ENCODE measurements around the gene AKIRIN2. TPM values are rescaled to one million over a fixed set of nuclear protein-coding genes. Genes with fewer than 3 reads are reported as not detected.

Gene AKIRIN2
- total and polyA plus RNA-seq, 2 donors (not counting 1 experiment from before 2014, with no cell fraction given): 82.2 to 108 TPM

- peaks cover 3% of the 10 kb centered on the region for H3K9me3 Mint-ChIP-seq (ENCODE audit: insufficient read depth)
- ChIA-PET POLR2A (no interaction called here), CTCF (interaction anchor here (1.4 kb wide), 1 partner anchor 20 kb away, joined by 3 read pairs; the partner anchor contains the start of gene AKIRIN2)
- Histone ChIP-seq H4K20me1 (ENCODE audit: control insufficient read depth, insufficient read depth, low read length, poor library complexity, severe bottlenecking) (peaks cover 52% of the 10 kb centered on the region), H3K9ac (ENCODE audit: low read length) (no peak overlapping the region), H3K79me2 (ENCODE audit: control insufficient read depth, insufficient read depth, low read length) (peaks cover 81% of the 10 kb centered on the region), H3K4me2 (replicated peaks; ENCODE audit: low read depth, low read length, poor library complexity, severe bottlenecking) (no peak overlapping the region), H3K36me3 (replicated peaks in 1 of 2; ENCODE audit: control extremely low read depth in 1 of 2, control insufficient read depth in 1 of 2, extremely low read depth in 1 of 2, insufficient read depth in 2 of 2, low read length in 1 of 2) (peaks cover 5 to 35% of the 10 kb centered on the region in 2 experiments), H2AFZ (ENCODE audit: insufficient read depth, low read depth, low read length, poor library complexity, severe bottlenecking) (no peak overlapping the region), H3K9me3 (ENCODE audit: control extremely low read depth in 1 of 3, control insufficient read depth in 2 of 3, insufficient read depth in 1 of 3, low read length in 2 of 3) (no peaks in the 10 kb centered on the region), H3K27ac (ENCODE audit: low read length in 2 of 2) (peak overlapping the region in 1 of 2 donors; percentile 74), H3K4me1 (ENCODE audit: control insufficient read depth in 2 of 2, insufficient read depth in 2 of 2, low read length in 2 of 2) (peaks cover 16 to 47% of the 10 kb centered on the region in 2 donors), H3K4me3 (ENCODE audit: control extremely low read depth in 1 of 5, extremely low read depth in 1 of 5, insufficient read depth in 1 of 5, low read depth in 2 of 5, low read length in 4 of 5) (no peak overlapping the region), H3K27me3 (replicated peaks in 1 of 4; ENCODE audit: control extremely low read depth in 1 of 4, control insufficient read depth in 3 of 4, insufficient read depth in 4 of 4, low read length in 3 of 4) (no peaks in the 10 kb centered on the region)
- TF ChIP-seq, protein P1, sequence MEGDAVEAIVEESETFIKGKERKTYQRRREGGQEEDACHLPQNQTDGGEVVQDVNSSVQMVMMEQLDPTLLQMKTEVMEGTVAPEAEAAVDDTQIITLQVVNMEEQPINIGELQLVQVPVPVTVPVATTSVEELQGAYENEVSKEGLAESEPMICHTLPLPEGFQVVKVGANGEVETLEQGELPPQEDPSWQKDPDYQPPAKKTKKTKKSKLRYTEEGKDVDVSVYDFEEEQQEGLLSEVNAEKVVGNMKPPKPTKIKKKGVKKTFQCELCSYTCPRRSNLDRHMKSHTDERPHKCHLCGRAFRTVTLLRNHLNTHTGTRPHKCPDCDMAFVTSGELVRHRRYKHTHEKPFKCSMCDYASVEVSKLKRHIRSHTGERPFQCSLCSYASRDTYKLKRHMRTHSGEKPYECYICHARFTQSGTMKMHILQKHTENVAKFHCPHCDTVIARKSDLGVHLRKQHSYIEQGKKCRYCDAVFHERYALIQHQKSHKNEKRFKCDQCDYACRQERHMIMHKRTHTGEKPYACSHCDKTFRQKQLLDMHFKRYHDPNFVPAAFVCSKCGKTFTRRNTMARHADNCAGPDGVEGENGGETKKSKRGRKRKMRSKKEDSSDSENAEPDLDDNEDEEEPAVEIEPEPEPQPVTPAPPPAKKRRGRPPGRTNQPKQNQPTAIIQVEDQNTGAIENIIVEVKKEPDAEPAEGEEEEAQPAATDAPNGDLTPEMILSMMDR (IDR thresholded peaks at IDR 0.05): no peak
- no peak for TF ChIP-seq EZH2 (IDR thresholded peaks at IDR 0.05; ENCODE audit: borderline replicate concordance, insufficient read depth, low read depth, low read length, poor library complexity, severe bottlenecking)
- H3K4me1 Mint-ChIP-seq: peaks cover 66% of the 10 kb centered on the region
- H3K27me3 Mint-ChIP-seq: no peaks in the 10 kb centered on the region
- no peak overlapping the region for H3K4me3 Mint-ChIP-seq
- intact Hi-C loops (cut with micrococcal nuclease): no loop called here
- DNase-seq (no peak), ATAC-seq (ENCODE audit: low read depth) (no peak)
- H3K27ac Mint-ChIP-seq: peak overlapping the region; percentile 74
Observed at GRCh38 chr6:87682310-87682709, 19.7 kb downstream of the AKIRIN2 start.

DNA sequence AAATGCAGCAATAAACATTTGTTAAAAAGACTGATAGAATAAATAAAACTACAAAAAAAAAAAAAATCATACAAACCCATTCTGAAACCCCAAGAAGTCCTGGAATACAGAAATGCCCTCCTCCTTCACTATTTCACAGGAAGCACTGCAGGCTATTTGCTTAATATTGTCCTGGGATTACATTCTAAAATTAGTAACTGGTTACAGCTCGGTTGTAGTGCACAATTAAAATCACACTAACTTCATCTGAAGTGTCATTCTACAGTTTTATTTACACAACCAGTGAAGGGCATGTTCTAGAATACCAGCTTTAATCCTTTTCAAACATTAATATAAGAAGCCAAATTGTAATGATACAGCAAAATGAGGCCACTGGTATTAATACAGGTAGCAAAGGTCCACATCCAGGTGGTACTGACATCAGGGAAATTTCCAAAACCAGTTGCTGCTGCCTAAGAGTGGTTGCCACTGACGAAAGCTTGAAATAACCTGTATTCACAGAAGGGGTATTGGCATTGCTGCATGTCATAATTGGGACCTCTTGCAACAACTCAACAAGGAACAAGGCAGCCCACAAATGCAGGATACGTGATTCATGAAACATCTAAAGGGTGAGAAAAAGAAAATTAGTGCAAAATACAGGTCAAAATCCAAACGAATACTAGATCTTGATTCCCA is 26.9 kb downstream of the AKIRIN2 start:
- no peak for ATAC-seq (ENCODE audit: low read depth)

More for the DNA sequence above, 26.9 kb downstream of the AKIRIN2 start:
- Mint-ChIP-seq H3K9me3 (ENCODE audit: insufficient read depth) (no peaks in the 10 kb centered on the region), H3K4me1 (peaks cover 16% of the 10 kb centered on the region), H3K27ac (no peak overlapping the region), H3K27me3 (no peaks in the 10 kb centered on the region), H3K4me3 (no peak overlapping the region)
- H2AFZ ChIP-seq (ENCODE audit: insufficient read depth, low read depth, low read length, poor library complexity, severe bottlenecking): no peak overlapping the region
- H3K79me2 ChIP-seq (ENCODE audit: control insufficient read depth, insufficient read depth, low read length): peaks cover 10% of the 10 kb centered on the region
- H3K9ac ChIP-seq (ENCODE audit: low read length): no peak overlapping the region
- no peak for TF ChIP-seq EZH2 (IDR thresholded peaks at IDR 0.05; ENCODE audit: borderline replicate concordance, insufficient read depth, low read depth, low read length, poor library complexity, severe bottlenecking)
- TF ChIP-seq, protein P1 (IDR thresholded peaks at IDR 0.05): no peak
- peaks cover 5 to 6% of the 10 kb centered on the region in 2 donors for H3K4me1 ChIP-seq (ENCODE audit: control insufficient read depth in 2 of 2, insufficient read depth in 2 of 2, low read length in 2 of 2)
- H4K20me1 ChIP-seq (ENCODE audit: control insufficient read depth, insufficient read depth, low read length, poor library complexity, severe bottlenecking): peaks cover 9% of the 10 kb centered on the region
- no CpG with 5 or more reads among the region's 4 CpGs for WGBS (ENCODE audit: insufficient coverage)
- CTCF ChIA-PET: no interaction called here
- H3K36me3 ChIP-seq (replicated peaks in 1 of 2; ENCODE audit: control extremely low read depth in 1 of 2, control insufficient read depth in 1 of 2, extremely low read depth in 1 of 2, insufficient read depth in 2 of 2, low read length in 1 of 2): peaks cover 12 to 50% of the 10 kb centered on the region in 2 experiments
- intact Hi-C loops (cut with micrococcal nuclease): no loop called here
- H3K9me3 ChIP-seq (ENCODE audit: control extremely low read depth in 1 of 3, control insufficient read depth in 2 of 3, insufficient read depth in 1 of 3, low read length in 2 of 3): no peaks in the 10 kb centered on the region
- no peaks in the 10 kb centered on the region for H3K27me3 ChIP-seq (replicated peaks in 1 of 4; ENCODE audit: control extremely low read depth in 1 of 4, control insufficient read depth in 3 of 4, insufficient read depth in 4 of 4, low read length in 3 of 4)
- H3K4me3 ChIP-seq (ENCODE audit: control extremely low read depth in 1 of 5, extremely low read depth in 1 of 5, insufficient read depth in 1 of 5, low read depth in 2 of 5, low read length in 4 of 5): no peak overlapping the region
- no peak for DNase-seq
- POLR2A ChIA-PET: no interaction called here
- H3K4me2 ChIP-seq (replicated peaks; ENCODE audit: low read depth, low read length, poor library complexity, severe bottlenecking): no peak overlapping the region
- no peak overlapping the region for H3K27ac ChIP-seq (ENCODE audit: low read length in 2 of 2)
